ENCODE data around the gene PSMA5.

DNA sequence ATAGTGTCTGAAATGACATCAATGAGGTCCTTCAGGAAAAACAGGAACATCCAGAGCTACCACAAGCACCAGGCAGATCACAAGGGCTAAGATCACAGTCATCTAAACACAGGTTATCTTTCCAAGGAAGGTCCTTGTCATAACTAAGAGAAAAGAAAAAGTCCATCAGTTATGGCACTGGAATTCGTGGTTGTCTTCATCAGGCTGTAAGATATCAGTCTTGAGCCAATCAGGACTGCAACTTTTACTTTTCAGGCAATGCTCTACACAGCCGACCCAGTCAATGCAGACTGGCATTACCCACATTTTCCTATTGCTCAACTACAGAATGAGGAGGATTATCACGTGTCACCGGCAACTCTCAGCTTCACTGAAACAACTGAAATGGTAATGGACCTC lies 54.9 kb downstream of the PSMA5 start:
- TF ChIP-seq, protein P1, sequence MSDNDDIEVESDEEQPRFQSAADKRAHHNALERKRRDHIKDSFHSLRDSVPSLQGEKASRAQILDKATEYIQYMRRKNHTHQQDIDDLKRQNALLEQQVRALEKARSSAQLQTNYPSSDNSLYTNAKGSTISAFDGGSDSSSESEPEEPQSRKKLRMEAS (IDR thresholded peaks at IDR 0.05) = no peak
- TF ChIP-seq POLR2AphosphoS5 (IDR thresholded peaks at IDR 0.05; ENCODE audit: low read depth, low read length) (no peak), JUND (IDR thresholded peaks at IDR 0.05) (no peak), POLR2A (IDR thresholded peaks at IDR 0.05; ENCODE audit: borderline replicate concordance, extremely low read depth, insufficient read depth, insufficient read length) (no peak), EGR1 (IDR thresholded peaks at IDR 0.05; ENCODE audit: low read depth) (no peak), TCF7L2 (IDR thresholded peaks at IDR 0.05; ENCODE audit: borderline replicate concordance, extremely low read depth, insufficient read depth, insufficient read length) (no peak), YY1 (IDR thresholded peaks at IDR 0.05; ENCODE audit: extremely low read depth, insufficient replicate concordance, low read depth, low read length) (no peak), CBX3 (IDR thresholded peaks at IDR 0.05; ENCODE audit: low read depth) (no peak), EZH2 (IDR thresholded peaks at IDR 0.05) (no peak), EZH2phosphoT487 (IDR thresholded peaks at IDR 0.05; ENCODE audit: borderline replicate concordance) (no peak), RAD21 (IDR thresholded peaks at IDR 0.05; ENCODE audit: low read depth) (no peak)
- TF ChIP-seq, protein P2, sequence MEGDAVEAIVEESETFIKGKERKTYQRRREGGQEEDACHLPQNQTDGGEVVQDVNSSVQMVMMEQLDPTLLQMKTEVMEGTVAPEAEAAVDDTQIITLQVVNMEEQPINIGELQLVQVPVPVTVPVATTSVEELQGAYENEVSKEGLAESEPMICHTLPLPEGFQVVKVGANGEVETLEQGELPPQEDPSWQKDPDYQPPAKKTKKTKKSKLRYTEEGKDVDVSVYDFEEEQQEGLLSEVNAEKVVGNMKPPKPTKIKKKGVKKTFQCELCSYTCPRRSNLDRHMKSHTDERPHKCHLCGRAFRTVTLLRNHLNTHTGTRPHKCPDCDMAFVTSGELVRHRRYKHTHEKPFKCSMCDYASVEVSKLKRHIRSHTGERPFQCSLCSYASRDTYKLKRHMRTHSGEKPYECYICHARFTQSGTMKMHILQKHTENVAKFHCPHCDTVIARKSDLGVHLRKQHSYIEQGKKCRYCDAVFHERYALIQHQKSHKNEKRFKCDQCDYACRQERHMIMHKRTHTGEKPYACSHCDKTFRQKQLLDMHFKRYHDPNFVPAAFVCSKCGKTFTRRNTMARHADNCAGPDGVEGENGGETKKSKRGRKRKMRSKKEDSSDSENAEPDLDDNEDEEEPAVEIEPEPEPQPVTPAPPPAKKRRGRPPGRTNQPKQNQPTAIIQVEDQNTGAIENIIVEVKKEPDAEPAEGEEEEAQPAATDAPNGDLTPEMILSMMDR (IDR thresholded peaks at IDR 0.05 in 2 of 3, conservative IDR thresholded peaks at IDR 0.05 in 1 of 3; ENCODE audit: borderline replicate concordance in 1 of 3, insufficient read depth in 1 of 3, low read depth in 2 of 3, low read length in 2 of 3) = no peak
- TF ChIP-seq, protein P3, sequence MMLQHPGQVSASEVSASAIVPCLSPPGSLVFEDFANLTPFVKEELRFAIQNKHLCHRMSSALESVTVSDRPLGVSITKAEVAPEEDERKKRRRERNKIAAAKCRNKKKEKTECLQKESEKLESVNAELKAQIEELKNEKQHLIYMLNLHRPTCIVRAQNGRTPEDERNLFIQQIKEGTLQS (IDR thresholded peaks at IDR 0.05) = no peak

Data from HCT116 (cell line).